Activated gamma-delta T cell treated with Interleukin-2 at 50 U/mL for 16 hours (primary cell): ENCODE data around the gene ZNF484.
"Not testable (repeated sequence)": the region's sequence is repeated elsewhere in the genome, so short reads cannot be mapped to it uniquely, and the experiment has no call there.

Source experiments
- DNase-seq: peaks from one replicate; pipeline ENCODE4 v3.0.0-alpha.2; 2020

The ZNF484 gene

GRCh38 chr9:92877531-92878430 lies at the start of gene ZNF484:
TSS of gene ZNF484 (minus strand) at chr9:92878038. CDS start at chr9:92875029, 3,009 bp downstream.
- peak; percentile 98 for DNase-seq

GRCh38 chr9:92920437-92920836 lies 42.6 kb upstream of the ZNF484 start:
- DNase-seq: no peak

- no peak for DNase-seq
Observed at GRCh38 chr9:92917176-92917800, 39.5 kb upstream of the ZNF484 start.

DNA sequence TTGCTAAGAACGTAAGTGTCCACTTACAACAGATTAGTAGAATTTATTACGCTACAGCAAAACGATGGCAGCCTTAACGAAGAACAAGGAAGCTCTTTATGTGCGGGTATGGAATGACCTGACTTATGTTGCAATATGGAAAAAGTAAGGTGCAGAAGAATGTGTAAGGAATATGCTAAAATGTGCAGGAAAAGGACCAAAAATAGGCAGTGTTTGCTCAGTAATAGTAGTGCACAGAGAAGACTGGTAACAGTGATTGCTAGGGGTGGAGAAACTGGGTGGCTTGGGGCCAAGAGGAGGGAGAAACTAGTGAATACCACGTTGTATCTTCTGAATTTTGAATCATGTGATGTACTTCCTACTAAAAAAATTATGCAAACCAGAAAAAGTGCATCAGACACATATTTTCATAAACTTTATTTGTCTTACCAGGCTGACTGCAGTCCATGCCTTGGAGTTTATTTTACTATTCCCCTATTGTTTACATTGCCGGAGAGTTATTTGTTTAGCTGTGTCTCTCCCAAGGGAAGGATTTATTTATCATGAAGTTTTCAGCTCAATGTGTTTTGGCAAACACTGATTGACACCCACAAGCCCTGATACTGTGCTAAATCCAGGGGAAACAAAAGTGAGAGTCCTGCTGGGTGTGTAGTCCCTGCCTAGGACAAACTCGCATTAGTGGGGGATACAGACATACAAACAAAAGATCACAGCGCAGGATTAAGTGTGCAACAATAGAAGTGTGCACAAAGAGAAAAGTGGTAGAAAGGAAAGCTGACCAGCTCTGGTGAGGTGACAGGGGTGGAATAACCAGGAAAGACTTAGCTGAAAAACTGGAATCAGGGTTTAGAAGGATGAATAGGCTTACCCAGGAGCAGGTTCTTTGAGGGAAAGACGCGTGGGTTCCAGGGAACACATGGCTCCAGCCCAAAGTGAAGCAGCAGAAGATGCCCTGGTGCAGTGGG lies 34.0 kb upstream of the ZNF484 start:
- no peak for DNase-seq

DNA sequence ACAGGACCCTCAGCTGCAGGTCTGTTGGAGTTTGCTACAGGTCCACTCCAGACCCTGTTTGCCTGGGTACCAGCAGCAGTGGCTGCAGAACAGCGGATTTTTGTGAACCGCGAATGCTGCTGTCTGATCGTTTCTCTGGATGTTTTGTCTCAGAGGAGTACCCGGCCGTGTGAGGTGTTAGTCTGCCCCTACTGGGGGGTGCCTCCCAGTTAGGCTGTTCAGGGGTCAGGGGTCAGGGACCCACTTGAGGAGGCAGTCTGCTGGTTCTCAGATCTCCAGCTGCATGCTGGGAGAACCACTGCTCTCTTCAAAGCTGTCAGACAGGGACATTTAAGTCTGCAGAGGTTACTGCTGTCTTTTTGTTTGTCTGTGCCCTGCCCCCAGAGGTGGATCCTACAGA lies 27.3 kb upstream of the ZNF484 start:
- DNase-seq: not testable (repeated sequence)

GRCh38 chr9:92897323-92897722 lies 19.5 kb upstream of the ZNF484 start:
- no peak for DNase-seq

GRCh38 chr9:92895812-92896436 lies 18.1 kb upstream of the ZNF484 start:
- no peak for DNase-seq

GRCh38 chr9:92894711-92895362 lies 17.0 kb upstream of the ZNF484 start:
- DNase-seq: no peak

DNA sequence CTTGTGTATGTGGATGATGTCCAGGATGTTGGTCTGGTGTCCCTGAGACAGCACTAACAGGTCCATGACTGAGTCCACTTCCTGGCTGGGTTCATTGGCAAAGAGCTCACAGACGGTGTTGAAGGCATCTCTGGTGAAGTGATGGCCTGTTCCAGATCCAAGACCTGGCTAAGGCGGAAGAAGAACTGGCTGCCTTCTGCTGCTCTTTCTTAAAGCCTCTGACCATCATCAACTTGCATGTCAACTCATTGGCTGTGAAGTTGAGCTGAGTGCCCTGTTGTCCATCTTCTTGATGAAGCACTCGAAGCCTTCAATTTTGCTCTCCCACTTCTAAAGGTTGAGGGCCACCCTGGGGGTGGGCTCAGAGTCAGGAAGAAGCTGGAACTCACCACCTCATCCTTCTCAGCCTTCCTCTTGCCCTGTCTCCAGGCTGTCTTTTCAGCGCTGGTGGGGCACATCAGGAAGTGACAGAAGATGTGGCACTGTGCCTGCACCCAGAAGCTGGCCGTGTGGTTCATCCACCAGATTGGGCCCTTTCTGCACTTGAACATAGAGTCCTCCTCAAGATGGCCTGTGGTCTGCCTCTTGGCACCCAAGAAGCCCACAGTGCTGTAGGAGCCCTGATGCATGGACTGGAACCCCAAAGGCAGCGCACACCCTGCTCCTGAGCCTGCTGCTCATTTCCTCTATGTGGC lies 16.2 kb upstream of the ZNF484 start:
- DNase-seq: not testable (repeated sequence)

DNA sequence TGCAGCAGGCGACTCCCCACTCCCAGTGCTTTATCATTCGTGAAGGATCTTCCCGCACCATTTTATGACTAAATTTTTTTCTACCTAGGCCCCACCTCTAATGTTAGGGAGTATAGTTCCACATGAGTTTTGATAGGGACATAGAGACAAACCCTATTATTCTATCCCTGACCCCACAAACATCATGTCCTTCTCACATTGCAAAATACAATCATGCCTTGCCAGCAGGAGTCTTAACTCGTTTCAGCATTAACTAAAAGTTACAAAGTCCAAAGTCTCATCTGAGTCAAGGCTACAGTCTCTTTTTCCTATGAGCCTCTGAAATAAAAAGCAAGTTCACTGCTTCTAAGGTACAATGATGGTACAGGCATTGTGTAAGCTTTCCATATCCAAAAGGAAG lies 14.4 kb upstream of the ZNF484 start:
- not testable (repeated sequence) for DNase-seq

DNA sequence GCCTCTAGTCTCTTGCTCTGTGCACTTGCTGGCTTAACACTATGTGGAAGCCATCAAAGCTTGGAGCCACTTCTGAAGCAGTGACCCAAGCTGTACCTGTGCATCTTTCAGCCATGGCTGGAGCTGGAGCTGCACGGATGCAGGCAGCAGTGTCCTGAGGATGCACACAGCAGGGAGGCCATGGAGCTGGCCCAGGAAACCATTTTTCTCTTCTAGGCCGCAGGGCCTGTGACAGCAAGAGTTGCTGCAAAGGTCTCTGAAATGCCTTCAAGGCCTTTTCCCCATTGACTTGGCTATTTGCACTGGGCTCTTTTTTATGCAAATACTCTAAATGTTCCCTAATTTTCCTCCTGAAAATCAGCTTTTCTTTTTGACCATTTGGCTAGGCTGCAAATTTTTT lies 12.9 kb upstream of the ZNF484 start:
- DNase-seq: no peak

GRCh38 chr9:92887880-92888338 lies 10.1 kb upstream of the ZNF484 start:
- DNase-seq: no peak

- peak; percentile 24 for DNase-seq
Observed at GRCh38 chr9:92886846-92887610, 9.2 kb upstream of the ZNF484 start.

- DNase-seq: not testable (repeated sequence)
Observed at GRCh38 chr9:92883666-92884405, 6.0 kb upstream of the ZNF484 start.

- DNase-seq: no peak
Observed at GRCh38 chr9:92882276-92882675, 4.4 kb upstream of the ZNF484 start.

- no peak for DNase-seq
Observed at GRCh38 chr9:92875373-92875772, 2.5 kb downstream of the ZNF484 start.

DNA sequence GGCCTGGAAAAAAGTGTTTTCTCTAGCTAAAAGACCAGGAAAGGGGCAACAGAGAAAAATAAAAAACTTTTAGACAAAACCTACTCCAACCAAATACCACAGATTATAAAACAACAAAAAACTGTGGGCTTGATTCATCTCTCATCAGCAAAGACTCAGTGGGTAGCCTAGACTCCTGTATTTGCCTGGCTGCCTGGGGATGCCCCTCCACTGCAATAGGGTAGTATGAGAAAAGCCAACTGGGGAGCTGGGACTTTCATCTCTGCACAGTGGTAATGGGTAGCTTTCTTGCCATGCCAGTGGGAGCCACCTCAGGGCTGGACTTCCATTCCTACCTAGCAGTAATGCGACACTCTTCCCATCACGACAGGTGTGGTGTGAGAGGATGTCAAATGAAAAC lies 7.5 kb downstream of the ZNF484 start:
- no peak for DNase-seq

DNA sequence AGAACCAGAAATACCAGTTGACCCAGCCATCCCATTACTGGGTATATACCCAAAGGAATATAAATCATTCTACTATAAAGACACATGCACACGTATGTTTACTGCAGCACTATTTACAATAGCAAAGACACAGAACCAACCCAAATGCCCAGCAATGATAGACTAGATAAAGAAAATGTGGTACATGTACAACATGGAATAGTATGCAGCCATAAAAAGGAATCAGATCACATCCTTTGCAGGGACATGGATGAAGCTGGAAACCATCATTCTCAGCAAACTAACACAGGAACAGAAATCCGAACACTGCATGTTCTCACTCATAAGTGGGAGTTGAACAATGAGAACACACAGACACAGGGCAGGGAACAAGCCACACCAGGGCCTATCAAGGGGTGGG lies 11.2 kb downstream of the ZNF484 start:
- not testable (repeated sequence) for DNase-seq

- no peak for DNase-seq
Observed at GRCh38 chr9:92864152-92864551, 13.7 kb downstream of the ZNF484 start.

DNA sequence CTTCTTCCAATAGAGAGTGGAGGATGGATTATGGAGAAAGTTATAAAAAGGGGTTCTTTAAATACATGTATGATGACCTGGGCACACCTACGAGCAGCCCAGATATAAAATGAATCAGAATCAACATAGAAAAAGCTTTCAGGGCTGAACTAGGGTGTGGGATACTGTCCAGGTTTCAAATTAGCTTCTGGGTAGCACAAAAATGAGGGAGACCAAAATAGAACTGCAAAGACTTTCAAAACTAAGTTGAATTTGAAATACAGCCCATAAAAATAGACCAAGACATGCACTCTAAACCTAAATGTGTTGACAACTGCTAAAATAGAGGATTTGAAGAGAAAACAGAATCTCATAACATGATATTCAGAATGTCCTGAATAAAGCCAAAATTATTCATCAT lies 17.0 kb downstream of the ZNF484 start:
- DNase-seq: no peak
